ENCODE results near the gene SLC23A2.

SLC23A2 gene

DNA sequence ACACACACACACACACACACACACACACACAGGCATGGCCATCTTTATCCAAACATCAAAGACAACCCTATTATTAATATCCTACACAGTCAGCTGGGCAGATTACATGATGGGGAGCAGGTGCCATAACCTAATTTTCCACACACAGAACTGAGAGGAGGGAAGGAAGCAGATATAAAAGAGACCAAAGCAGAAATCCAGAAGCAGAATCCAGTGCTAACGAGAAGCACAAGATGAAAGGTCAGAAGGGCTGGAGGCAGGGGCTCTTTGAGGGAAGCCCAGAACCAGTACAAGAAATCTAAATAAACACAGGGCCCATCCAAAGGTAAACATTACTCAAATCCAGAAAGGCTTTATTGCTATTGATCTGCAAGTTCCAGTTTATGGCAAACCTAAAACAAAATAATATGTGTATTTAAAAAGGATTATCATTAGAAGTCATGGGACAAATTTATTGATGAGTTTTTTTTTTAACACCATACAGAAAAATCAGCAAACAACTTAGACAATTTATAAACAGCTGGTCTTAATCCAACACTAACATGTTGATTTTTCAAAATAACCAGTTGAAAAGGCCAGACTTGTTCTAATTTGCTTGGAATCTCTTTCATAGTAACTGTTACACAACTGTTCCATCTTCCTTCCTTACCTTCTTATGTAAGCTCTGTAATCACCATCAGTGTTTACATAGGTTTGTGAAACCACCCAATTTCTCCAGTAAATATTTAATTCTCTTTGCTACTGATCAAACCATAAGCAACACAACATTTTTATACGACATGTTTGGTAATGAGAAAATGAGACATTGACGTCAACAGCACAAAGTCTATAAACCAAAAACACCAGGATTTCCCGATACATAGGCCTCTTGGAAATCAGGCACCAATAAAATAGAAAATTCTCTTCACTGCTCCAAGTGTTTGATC lies 34.2 kb downstream of the SLC23A2 start:
- no peak for DNase-seq (ENCODE audit: low read depth, low spot score)

GRCh38 chr20:4962241-4962855 lies 39.0 kb downstream of the SLC23A2 start:
- no peak for DNase-seq (ENCODE audit: low read depth, low spot score)

GRCh38 chr20:4961746-4962145 lies 39.6 kb downstream of the SLC23A2 start:
- no peak for DNase-seq (ENCODE audit: low read depth, low spot score)

GRCh38 chr20:4959592-4959991 lies 41.7 kb downstream of the SLC23A2 start:
- no peak for DNase-seq (ENCODE audit: low read depth, low spot score)

GRCh38 chr20:4957939-4958362 lies 43.4 kb downstream of the SLC23A2 start:
- DNase-seq (ENCODE audit: low read depth, low spot score) = no peak

DNA sequence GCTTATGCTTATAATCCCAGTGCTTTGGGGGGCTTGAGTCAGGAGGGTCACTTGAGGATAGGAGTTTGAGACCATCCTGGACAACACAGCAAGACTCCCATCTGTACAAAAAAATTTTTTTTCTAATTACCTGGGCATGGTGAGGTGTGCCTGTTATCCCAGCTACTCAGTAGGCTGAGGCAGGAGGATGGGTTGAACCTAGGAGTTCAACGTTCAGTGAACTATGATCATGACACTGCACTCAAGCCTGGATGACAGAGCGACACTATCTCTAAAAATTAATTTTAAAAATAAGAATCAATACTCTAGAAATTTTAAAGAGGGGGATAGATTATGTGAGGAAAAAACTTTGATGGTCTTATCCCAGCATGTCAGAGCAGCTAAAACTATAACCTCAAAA lies 44.1 kb downstream of the SLC23A2 start:
- no peak for DNase-seq (ENCODE audit: low read depth, low spot score)

- no peak for DNase-seq (ENCODE audit: low read depth, low spot score)
These were observed 45.0 kb downstream of the SLC23A2 start for GRCh38 chr20:4956200-4956810.

DNA sequence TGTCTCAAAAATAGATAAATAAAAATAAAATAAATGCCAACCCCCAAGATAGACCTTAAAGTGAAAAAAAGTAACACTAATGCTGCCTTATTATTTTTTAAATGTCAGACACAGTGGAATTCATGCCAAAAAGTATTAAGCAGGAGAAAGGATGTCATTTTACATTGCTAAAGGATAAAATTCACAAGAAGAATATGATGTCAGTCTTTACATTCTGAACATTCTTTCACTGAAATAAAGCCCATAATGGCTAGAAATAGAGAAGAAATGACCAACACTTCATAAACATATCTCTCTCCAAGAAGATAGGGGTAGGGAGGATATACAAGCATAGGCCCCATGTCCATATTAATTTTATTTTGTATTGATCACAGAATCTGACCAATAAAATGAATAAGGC lies 47.4 kb downstream of the SLC23A2 start:
- DNase-seq (ENCODE audit: low read depth, low spot score) = no peak

- no peak for DNase-seq (ENCODE audit: low read depth, low spot score)
These were observed 49.1 kb downstream of the SLC23A2 start for GRCh38 chr20:4952229-4952628.

DNA sequence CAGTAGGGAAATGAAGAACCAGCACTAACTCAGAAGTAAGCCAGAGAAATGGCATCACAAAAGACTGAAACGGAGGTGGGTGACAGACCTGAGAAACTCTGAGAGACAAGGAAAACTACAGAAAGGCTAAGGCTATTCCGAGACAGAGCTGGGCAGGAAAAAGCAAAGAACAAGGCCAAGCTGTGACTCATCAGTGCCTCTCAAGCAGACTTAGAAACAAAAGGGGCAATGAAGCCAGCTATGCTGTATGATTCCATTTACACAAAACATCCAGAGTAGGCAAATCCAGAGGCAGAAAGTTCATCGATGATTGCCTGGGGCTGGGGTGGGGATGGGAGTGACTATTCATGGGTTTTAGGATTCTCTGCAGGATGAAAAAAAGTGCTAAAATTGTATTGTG lies 50.0 kb downstream of the SLC23A2 start:
- no peak for DNase-seq (ENCODE audit: low read depth, low spot score)

- DNase-seq (ENCODE audit: low read depth, low spot score) = no peak
These were observed 50.5 kb downstream of the SLC23A2 start for GRCh38 chr20:4950841-4951240.

DNA sequence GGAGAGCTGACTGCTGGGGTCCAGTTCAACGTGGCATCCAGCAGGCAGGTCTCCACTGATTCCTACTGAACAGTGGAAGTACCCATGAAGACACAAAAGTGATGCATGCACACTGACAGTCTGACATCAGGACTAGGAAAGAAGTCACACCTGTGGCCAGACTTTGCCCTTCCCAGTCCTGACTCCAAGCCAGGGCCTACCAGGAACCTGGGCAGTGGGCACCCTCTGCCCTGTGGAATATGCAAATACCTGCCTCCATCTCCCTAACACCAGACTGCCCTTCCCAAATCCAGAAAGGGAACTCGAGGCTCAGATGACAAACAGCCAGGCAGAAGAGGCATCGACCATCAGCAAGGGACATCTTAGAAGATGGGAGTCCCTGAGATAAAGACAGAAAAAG lies 50.9 kb downstream of the SLC23A2 start:
- DNase-seq (ENCODE audit: low read depth, low spot score) = no peak

GRCh38 chr20:4949833-4950178 lies 51.5 kb downstream of the SLC23A2 start:
- DNase-seq (ENCODE audit: low read depth, low spot score) = no peak

- no peak for DNase-seq (ENCODE audit: low read depth, low spot score)
These were observed 53.3 kb downstream of the SLC23A2 start for GRCh38 chr20:4947817-4948559.

GRCh38 chr20:4946986-4947385 lies 54.3 kb downstream of the SLC23A2 start:
- DNase-seq (ENCODE audit: low read depth, low spot score) = no peak

DNA sequence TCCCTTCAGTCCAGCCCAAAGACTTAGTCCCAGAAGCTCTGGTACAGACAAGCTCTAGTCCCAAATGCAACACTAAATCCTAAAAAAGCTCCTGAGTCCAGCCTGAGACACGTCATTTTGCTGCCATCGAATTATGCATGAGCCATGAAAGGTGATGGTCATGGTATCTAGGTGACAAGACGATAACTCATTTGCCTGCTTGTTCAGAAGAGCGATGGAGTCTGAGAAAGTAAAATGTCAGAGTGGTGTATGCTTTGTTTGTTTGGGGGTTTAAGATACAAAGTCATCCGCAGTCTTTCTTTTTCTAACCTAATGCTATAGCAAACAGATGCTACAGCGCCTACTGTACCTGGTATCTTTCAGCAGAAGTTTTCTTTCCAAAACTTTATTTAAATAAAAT lies 54.7 kb downstream of the SLC23A2 start:
- no peak for DNase-seq (ENCODE audit: low read depth, low spot score)

DNA sequence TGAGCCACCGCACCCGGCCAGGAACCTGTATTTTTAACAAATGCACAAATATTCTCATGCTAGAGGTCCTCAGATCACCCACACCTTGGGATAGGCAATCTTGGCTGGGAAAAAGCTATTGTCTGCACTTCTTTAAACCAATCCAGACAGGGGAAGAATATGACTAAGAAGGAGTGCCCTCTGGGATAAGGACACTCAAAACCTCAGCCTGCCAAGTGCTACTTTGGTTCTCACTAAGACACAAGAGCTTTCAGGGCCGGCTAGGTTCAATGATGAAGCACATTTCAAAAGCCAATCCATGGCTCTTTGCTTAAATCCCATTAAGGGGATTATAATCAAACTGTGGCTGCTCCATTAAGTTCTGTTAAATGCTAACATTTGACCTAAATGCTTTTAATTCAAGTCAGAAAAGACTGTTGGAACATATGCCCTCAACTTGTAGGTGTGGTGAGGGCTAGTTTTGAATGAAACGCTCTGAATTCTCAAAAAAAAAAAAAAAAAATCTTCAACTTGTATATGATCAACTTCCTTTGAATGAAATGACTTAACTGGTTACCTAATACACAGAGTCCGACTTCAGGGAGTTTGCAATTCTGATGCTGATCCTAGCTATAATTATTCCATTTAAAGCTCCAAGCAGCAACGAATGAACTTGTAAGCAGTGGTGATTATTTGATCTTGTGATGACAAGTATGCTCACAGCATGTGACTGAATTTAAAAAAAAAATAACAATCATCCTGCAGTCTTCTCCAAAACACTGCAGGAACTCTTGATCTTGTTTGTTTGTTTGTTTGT lies 56.6 kb downstream of the SLC23A2 start:
- no peak for DNase-seq (ENCODE audit: low read depth, low spot score)

DNA sequence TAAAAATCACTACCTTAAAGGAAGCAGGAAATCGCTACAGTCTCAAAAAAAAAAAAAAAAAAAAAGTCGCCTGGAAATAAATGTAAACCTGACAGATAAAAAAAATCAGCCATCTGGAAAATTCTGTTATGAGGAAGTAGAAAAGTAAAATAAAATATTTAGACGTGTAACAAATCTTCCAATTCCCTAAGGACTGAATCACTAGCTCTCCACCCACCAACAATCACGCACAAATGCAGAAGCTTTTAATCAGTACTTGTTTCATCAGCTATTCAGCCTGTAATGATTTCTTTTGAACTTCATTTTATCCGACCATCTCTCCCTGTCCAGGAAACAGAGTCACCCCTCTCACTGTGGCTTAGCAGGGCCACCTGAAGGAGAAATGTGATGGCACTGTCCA lies 59.0 kb downstream of the SLC23A2 start:
- no peak for DNase-seq (ENCODE audit: low read depth, low spot score)

GRCh38 chr20:4937407-4938319 lies 63.6 kb downstream of the SLC23A2 start:
- DNase-seq (ENCODE audit: low read depth, low spot score) = no peak

GRCh38 chr20:4936851-4937406 lies 64.4 kb downstream of the SLC23A2 start:
- no peak for DNase-seq (ENCODE audit: low read depth, low spot score)

Data from smooth muscle cell of the brain vasculature (primary cell).